Stimulated activated naive CD8-positive, alpha-beta T cell treated with anti-CD3 and anti-CD28 coated beads, Interleukin-15, Interleukin-2, amounts not matched to agents 100 U/mL and 50 U/mL, for 24 hours (primary cell): ENCODE data around the gene CDK15.
"Not testable (repeated sequence)": the region's sequence is repeated elsewhere in the genome, so short reads cannot be mapped to it uniquely, and the experiment has no call there.

Source experiments
- ATAC-seq: fragments of 150-1000 bp; cut with Tn5 transposase; one replicate; pipeline ENCODE4 v1.10.0; 2021
- DNase-seq: peaks from one replicate; pipeline ENCODE4 v3.0.0; 2021

The CDK15 gene

GRCh38 chr2:201790291-201790690, 16.0 kb upstream of the CDK15 start:
- DNase-seq = no peak
- ATAC-seq = no peak

- no peak for DNase-seq
- ATAC-seq = no peak
Measured at GRCh38 chr2:201790989-201791388, 15.3 kb upstream of the CDK15 start.

- DNase-seq (no peak), ATAC-seq (no peak)
Measured at GRCh38 chr2:201793631-201794030, 12.7 kb upstream of the CDK15 start.

DNA sequence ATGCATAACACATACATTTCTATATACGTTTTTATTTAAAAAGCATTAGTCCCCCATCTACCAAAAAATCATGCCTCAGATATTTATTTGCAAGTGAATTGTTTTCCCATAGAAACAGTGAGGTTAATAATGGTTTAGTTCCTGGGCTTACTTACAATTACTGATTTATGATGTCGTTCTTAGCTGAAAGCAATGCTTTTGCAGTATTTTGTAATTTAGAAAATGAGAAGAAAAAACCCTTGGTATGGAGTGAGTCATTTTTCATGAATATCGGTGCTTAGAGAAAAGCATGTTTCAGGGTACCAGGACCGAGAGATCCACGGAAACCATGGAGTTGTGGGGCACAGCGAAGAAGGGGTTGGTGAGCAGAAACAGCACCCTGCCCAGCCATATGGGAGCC, 12.0 kb upstream of the CDK15 start:
- DNase-seq (no peak), ATAC-seq (no peak)

DNA sequence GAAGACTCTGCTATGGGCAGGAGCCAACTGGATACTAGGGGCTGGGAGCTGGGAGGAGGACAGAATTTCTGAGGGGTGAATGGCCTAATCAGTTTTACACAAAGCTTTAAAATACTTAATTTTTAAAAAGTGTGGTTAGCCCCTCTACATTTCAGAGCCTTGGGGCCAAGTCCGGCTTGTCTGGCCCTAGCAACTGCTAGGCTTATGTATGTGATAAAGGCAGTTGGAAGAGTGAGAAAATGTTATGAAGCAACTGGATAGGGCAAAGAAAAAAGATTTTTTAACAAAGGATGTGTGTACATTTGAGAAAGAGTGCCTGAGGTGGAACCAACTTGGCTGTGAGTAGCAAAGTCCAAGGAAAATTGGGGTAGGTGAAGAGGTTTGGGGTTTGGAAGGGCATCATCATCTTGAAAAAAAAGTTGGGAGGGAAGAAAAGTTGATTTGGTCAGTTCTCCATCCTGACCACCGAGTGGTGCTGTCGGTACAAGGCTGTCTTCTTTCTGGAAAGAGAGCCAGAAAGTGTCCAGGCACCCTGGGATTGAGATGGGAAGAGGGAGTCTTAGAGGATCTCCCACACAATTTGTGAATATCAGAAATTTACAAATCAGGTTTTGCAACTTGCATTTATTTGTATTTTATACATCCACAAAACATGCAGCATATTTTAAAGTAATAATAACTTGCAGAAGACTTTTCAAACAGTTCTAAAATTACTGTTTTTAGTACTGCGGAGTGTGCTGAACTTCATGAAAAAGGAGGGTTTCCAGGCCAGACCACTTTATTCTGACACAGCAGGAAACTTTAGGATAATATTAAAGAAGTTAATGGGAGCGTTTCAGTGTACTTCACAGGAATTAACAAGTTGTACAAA, 10.5 kb upstream of the CDK15 start:
- ATAC-seq (no peak), DNase-seq (no peak)

DNA sequence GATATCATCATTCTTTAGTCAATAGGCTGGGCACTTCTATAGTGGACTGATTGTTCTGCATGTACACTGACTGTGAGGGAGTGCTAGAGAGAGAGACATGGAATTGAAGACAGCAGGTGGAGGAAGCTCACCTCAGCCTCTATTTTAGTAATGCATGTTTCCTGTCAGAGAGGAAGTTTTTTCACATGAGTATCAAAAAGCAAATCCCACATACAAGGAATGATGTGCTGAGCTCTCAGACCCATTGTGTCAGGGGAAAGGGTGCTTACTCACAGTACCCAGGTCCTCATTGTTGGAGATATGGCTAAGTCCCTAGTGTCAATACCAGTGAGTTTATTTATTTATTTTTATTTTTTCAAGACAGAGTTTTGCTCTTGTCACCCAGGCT, 9.9 kb upstream of the CDK15 start:
- ATAC-seq (no peak), DNase-seq (no peak)

DNA sequence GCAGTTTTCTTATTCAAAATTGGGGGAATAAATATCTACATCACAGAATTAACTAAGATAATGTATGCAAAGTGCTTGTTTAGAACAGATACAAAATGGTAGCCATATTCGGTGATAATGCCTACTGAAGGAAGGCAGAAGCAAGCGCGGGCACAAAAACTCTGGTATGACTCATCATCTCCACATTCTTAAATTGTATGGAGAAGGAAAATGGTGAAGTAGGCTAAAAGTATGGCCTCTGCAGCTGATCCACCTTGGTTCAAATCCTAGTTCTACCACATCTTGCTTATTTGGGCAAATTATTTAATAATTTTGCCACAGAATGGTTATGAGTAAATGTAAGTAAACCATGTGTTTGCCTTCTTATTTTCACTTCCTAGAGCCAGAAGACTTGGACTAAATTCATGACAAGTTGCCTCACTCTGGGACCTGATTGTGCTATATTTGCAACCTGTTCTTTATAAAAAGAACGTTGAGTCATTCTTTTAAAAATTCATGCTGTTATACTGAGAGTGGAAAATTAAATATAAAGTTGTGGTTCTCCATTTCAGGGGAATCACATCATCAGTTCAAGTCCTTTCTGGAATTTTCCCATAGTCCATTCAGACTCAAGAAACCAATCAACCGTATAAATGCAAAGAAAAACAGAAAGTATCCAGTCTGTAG, 9.0 kb upstream of the CDK15 start:
- no peak for ATAC-seq
- DNase-seq = no peak

- DNase-seq (no peak), ATAC-seq (no peak)
Measured at GRCh38 chr2:201798252-201798913, 8.0 kb upstream of the CDK15 start.

- not testable (repeated sequence) for DNase-seq, ATAC-seq
Measured at GRCh38 chr2:201798914-201799285, 7.4 kb upstream of the CDK15 start.

DNA sequence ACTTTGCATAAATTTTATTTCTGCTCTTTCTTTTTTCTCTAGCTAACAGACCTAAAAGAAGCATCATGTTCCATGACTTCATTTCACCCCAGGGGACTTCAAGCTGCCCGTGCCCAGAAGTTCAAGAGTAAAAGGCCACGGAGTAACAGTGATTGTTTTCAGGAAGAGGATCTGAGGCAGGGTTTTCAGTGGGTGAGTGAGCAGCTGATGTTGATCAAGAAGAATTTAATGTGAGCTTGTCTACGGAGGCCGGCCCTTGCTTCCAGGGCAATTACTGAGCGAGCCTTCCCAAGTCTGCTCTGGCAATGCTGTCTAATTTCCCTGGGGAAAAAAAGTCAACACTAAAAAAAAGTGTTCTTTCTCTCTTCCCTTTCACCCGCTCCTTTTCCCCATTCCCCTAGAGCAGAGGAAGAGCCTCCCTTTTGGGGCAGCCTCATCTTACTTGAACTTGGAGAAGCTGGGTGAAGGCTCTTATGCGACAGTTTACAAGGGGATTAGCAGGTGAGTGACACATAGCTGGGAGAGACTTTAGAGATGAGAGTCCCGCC, 1.2 kb downstream of the CDK15 start:
- DNase-seq (no peak), ATAC-seq (no peak)

DNA sequence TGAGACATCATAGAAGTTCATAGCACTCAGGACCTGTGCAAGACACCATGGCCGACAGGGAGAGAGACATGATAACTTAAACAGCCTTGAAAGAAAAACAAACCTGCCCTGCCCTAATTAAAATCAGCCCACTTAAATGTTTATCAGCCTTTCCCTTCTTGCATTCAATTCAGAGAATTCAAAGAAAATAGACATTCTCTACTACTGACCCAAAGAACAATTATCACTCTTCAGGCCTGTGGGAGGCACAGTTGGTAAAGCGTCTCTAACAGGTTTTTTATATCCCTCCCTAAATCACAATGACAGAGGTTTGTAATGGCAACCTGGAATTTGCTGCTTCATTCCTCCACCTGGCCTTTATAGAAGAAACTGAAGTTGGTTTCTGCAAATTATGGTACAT, 1.7 kb downstream of the CDK15 start:
- no peak for DNase-seq
- ATAC-seq = no peak

- no peak for DNase-seq
- ATAC-seq = no peak
Measured at GRCh38 chr2:201809633-201810032, 3.3 kb downstream of the CDK15 start.

- DNase-seq, ATAC-seq: not testable (repeated sequence)
Measured at GRCh38 chr2:201810604-201811003, 4.3 kb downstream of the CDK15 start.

GRCh38 chr2:201813996-201814760, 7.8 kb downstream of the CDK15 start:
- DNase-seq (no peak), ATAC-seq (no peak)

- DNase-seq (no peak), ATAC-seq (no peak)
Measured at GRCh38 chr2:201816657-201817575, 10.6 kb downstream of the CDK15 start.

- DNase-seq (no peak), ATAC-seq (no peak)
Measured at GRCh38 chr2:201820383-201821007, 14.2 kb downstream of the CDK15 start.

DNA sequence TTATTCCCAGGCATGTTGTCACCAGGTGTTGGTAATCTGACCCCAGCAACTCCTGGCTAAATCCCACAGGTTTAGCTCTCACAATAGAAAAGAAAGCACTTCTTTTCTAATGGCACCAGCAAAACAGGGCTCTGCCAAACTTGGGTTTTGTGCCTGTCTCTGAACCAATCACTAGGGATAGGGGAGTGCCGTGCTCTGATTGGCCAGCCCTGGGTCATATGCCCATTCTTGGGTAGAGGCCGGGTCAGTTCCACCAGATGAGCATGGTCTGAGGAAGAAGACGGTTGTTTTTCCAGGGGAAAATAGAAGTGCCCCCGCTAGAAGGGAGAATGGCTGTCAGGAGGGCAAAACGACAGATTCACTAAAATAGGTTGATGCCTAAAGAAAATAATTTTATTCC, 14.7 kb downstream of the CDK15 start:
- DNase-seq = no peak
- no peak for ATAC-seq

DNA sequence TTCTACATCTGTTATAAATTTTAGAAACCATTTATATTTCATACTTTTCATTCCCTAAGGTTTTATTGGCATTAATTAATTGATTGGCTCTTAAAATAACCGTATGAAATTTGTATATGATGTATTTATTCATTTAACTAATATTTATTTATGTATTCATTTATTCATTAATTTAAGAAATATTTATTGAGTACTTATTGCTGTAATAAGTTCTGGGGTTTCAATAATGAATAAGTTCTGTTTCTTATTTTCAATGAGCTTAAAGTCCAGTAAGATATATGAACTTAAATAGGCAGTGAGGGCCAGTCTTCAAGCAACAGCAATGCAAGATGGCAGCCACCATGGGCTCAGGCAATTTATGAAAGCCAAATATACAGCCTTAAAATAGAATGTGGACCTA, 17.9 kb downstream of the CDK15 start:
- DNase-seq (no peak), ATAC-seq (no peak)

DNA sequence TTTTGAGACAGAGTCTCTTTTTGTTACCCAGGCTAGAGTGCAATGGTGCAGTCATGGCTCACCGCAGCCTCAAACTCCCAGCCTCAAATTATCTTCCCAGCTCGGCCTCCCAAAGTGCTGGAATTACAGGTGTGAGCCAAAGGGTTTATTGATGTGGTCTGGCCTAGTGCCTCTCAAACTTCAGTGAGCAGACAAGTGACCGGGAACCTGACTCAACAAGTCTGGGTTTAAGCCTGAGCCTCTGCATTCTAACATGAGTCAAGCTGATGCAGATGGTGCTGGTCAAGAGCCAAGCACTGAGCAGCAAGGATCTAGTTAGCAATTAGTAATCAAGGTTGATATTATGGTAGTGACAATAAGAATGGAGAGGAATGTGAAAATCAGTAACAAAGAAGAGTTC, 21.3 kb downstream of the CDK15 start:
- ATAC-seq (no peak), DNase-seq (no peak)

- DNase-seq (no peak), ATAC-seq (no peak)
Measured at GRCh38 chr2:201828220-201828619, 21.9 kb downstream of the CDK15 start.

DNA sequence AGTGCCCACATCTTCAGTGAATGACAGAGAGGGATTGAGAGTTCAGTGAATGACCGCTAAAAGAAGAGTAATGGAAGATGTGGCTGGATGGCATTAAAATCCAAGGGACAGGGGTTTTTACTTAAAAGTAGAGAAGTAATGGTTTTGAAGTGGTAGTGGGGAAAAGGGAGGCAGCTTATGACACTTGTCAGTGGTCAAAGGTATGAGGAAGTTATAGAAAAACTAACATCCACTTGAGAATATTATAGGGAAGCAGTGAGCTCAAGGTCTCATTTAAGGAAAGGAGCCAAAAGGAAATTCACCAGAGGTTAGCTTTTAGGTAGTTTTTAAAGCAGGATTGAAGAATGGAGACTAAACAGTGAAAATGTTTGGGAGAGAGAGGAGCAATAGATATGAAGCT, 24.3 kb downstream of the CDK15 start:
- DNase-seq (no peak), ATAC-seq (no peak)
